Sigmoid colon (tissue), 4 donors: ENCODE data around the gene ARHGAP40.

ENCODE experiments used
- CTCF ChIP-seq, 4 experiments: fragments of 450-650 bp in 3 of 4; fragments of 200-600 bp in 1 of 4; IDR thresholded peaks; one replicate each; pipeline ENCODE4 v1.5.1; 2016 to 2019; ENCODE audit warnings: antibody characterized with exemption in 4 of 4, mild to moderate bottlenecking in 3 of 4, moderate library complexity in 2 of 4
- POLR2AphosphoS5 ChIP-seq, 4 donors: sonication (generic); formaldehyde crosslinking; IDR thresholded peaks; one replicate each; pipeline ENCODE4 v1.6.1; 2017; ENCODE audit warnings: antibody characterized with exemption in 4 of 4

GRCh38 chr20:38600057-38600456 is 1.6 kb upstream of the ARHGAP40 start:
- TF ChIP-seq CTCF (IDR thresholded peaks at IDR 0.05) (no peak), POLR2AphosphoS5 (IDR thresholded peaks at IDR 0.05) (no peak)
